GM19395 (cell line): ENCODE data around the gene TEX44.
A peak's percentile ranks its signal among the peaks of the same experiment; 100 is the strongest.

ENCODE experiments used
- ATAC-seq: cut with Tn5 transposase; IDR thresholded peaks from one replicate; pipeline ENCODE4 v1.9.1; 2021; ENCODE audit warnings: mild to moderate bottlenecking, moderate library complexity; ENCODE audit not compliant: unreplicated experiment

The TEX44 gene

GRCh38 chr2:231604685-231605606, 12.3 kb downstream of the TEX44 start:
- peak; percentile 84 for ATAC-seq

- ATAC-seq = no peak
Measured at GRCh38 chr2:231605607-231606091, 13.0 kb downstream of the TEX44 start.

DNA sequence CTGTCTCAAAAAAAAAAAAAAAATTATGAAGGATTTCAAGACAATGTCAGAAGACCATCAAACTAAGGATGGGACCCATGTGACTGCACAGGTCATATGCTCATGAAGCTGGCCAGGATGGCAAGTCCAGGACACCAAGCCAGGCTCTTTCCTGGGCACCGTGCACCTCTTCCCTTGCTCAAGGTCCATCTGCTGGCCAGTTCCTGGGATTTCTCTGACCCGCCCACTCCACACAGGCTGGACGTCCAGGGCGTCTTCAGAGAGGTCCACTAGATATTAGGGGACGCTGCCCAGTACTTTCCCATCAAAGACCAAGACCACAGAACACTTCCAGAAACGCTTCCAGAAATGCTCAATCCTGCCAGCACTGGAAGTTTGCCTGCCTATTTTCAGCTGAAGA, 14.3 kb downstream of the TEX44 start:
- ATAC-seq = no peak

- no peak for ATAC-seq
Measured at GRCh38 chr2:231611273-231612108, 18.8 kb downstream of the TEX44 start.

DNA sequence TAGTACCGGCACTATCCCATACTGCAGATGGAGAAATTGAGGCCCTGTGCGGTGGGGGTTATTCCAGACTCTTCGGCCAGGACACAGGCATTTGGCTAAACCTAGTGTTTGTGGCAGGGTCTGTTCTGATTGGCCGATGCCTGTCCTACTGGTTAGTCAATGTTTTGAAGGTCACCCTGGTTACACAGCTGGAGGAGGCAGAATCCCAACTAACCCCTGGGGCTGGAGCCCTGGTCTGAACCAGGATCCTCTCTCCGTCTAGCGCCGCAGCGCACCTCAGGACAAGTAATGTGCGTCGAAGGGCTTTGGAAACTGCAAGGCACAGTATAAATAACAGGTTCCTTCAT, 19.4 kb downstream of the TEX44 start:
- ATAC-seq = no peak

DNA sequence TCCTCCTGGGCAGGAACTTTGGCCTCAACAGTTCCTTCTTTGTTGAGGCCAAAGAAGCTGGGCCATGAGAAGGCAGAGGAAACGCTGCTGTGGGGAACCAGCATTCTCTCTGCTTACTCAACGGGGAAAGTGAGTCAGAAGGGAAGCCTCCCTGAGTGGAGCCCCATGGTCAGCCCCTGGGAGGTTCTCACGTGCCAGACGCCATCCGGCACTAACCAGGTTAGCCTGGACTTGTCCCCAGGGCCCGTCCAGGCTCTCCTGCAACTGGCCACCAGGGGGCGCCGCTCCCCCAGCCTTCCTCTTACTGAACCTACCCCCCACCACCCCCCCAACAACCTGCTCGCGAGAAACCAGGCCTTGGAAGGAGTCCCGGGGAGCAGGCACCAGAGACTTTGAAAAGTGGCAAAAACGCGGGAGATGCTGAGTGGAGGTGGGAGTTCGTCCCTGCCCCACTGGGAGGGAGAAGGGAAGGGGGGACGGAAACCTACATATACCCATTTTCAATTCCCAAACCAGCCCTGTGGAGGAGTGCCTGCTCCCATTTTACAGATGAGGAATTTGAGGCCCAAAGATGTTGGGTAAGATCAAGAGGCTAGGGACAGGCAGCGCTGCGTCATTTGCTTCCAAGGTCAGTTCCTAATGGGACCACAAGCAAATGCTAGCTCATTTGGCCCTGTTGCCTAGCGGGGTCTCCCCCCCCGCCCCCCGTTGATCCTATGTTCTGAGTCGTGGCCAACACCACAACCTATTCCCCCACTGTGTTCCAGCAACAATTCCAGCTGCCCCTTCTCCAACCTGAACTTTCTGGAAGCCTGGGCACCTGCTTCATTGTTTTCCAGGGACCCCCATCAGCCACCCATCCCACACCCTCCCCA, 20.0 kb downstream of the TEX44 start:
- peak; percentile 48 for ATAC-seq

DNA sequence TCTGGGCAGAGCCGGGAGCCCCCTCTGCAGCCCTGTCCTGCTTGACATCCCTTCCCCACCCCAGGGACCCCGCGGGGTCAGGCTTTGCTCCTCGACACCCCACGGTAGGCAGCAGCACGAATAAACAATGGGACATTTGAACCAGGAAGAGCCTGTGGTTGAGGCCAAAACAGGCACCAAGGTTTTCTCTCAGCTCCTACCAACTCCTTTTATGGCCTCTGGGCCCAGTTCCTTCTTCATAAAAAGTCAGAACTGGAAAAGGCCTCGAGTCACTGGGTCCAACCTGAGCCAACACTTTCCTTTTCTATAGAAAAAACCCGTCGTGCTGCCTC, 20.6 kb downstream of the TEX44 start:
- ATAC-seq = peak; percentile 0

GRCh38 chr2:231613663-231614558, 21.2 kb downstream of the TEX44 start:
- ATAC-seq = peak; percentile 72

DNA sequence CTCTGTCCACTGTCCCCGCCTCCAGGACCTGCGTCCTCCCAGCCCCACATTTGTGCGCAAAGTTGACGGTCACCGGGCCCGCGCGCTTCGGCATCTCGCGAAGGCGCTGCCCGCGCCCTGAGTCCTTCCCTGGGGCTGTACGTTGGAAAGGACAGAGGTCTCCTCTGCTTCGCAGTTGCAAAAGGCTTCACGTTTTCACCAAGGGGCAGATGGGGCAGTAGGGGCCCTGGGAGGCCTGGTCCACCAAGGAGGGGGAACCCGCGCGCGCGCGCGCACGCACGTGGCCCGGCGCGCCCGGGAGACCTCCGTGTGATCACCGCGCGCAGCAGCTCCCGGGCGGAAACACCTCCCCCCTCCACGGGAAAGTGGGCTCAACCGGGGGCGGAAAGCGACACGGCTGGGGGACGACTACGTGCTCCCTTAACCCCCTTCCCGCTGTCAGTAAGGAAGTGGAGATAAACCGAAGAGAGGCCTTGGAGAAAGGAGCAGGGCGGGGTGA, 21.9 kb downstream of the TEX44 start:
- peak; percentile 2 for ATAC-seq

GRCh38 chr2:231615058-231615671, 22.5 kb downstream of the TEX44 start:
- no peak for ATAC-seq

DNA sequence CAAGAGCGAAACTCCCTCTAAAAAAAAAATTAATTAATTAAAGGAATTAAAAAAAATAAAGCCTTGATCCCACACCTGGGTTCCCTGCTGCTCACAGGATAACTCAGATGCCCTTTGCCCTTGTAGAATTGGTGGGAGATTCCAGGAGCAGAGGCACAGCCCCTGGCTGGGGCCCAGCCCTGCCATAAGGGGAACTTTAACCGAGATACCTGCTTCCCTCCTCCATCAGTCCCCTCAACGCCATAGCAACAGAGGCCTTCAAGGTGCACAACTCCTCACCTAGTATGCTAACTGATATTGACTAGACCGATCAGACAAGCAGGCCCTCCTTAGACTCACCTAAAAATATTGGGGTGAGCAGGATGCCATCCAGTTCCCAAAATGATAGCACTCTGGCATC, 23.6 kb downstream of the TEX44 start:
- no peak for ATAC-seq

GRCh38 chr2:231617059-231617926, 24.6 kb downstream of the TEX44 start:
- no peak for ATAC-seq

DNA sequence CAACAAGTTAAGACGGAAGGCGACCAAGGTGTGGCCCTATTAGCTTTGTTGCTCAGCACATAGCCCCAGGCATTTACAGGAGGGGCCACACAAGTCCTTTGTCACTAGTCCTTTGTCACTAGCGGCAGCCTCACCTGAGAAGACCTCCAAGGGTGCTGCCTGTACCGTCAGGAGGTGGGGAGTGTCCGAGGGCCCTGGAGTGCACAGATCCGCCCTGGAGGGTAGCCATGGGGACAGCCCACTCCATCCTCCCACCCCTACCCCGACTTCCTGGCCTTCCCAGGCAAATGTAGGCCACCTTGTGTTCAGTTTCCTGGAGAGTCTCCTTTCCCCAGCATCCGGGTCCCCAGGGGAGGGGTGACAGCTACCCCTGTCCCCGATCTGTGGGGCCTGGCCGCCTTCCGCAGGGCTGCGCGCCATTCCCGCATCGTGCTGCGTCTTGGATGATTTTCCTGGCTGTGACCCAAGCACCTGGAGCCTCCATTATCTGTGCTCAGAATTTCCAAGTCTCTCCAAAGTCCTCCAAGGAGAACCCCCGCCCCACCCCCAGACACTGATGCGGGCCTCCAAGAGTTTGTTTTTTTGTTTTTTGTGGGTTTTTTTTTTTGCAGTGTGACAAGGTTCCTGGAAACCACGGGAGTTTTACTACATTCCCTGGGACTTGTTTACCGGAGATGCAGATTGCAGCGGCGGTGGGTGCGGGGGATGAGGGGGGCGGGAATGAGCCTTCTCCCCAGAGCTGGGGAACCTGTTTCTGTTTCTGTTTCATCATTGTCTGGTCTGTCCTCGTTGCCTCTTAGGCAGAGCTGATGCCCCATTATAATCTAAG, 28.6 kb downstream of the TEX44 start:
- ATAC-seq = no peak

DNA sequence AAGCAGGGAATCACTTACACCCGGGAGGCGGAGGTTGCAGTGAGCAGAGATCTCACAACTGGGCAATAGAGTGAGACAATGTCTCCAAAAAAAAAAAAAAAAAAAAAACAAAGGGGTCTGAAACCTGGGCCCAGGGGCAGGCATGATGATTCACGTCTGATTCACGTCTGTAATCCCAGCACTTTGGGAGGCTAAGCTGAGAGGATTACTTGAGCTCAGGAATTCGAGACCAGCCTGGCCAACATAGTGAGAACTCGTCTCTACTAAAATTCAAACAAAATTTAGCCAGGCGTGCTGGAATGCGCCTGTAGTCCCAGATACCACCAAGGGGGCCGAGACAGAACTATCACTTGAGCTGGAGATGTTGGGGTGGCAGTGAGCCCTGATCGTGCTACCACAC, 30.3 kb downstream of the TEX44 start:
- no peak for ATAC-seq

DNA sequence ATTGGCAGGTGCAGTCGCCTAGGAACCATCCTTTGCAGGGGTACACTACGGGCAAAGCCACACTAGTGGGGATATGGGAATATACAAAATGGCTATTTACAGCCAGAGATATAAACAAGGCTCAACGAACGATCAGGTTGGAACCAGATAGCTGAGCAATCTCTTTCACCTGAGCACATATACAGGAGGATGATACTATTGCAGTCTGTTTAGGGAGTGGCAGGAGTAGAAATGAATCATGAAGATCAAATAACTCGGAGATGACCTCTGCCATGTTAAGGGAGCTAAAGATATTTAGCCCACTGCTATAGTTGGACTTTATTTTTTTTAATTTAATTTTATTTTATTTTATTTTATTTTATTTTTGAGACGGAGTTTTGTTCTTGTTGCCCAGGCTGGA, 33.8 kb downstream of the TEX44 start:
- ATAC-seq = no peak

- ATAC-seq = no peak
Measured at GRCh38 chr2:231627384-231628120, 34.9 kb downstream of the TEX44 start.
